Measurements from ENCODE around the gene OR2AG2. TPM values are rescaled to one million over a fixed set of nuclear protein-coding genes. Genes with fewer than 3 reads are reported as not detected.
A peak's percentile ranks its signal among the peaks of the same experiment; 100 is the strongest.

Gene OR2AG2
- total and polyA plus RNA-seq, 12 donors = not detected

GRCh38 chr11:6755953-6756347, 15.8 kb downstream of the OR2AG2 start:
- H3K27me3 ChIP-seq = no peaks in the 10 kb centered on the region
- no peak overlapping the region for H3K4me3 ChIP-seq
- no peak for TF ChIP-seq CTCF (IDR thresholded peaks at IDR 0.05)
- 91 to 93% methylated on average over 1 of the region's 1 CpG for WGBS, 2 donors
- ATAC-seq = no peak
- no peak overlapping the region for H3K27ac ChIP-seq
- H3K4me1 ChIP-seq = no peaks in the 10 kb centered on the region
- no peaks in the 10 kb centered on the region for H3K9me3 ChIP-seq
- no peaks in the 10 kb centered on the region for H3K36me3 ChIP-seq
- intact Hi-C loops (cut with DNase I) = loop anchor here in 8 of 10 donors (1.0 to 10.0 kb wide), 7 partner anchors 17 to 225 kb away; no protein-coding TSS in a partner anchor
- no peak for DNase-seq

- no peaks in the 10 kb centered on the region for H3K4me1 ChIP-seq
- intact Hi-C loops (cut with DNase I) = loop anchor here in 8 of 10 donors (1.0 to 10.0 kb wide), 5 partner anchors 17 to 223 kb away; no protein-coding TSS in a partner anchor
- H3K4me3 ChIP-seq = no peak overlapping the region
- ATAC-seq = peak in 6 of 8 donors; percentile 43 to 56 (median 49)
- peak in 1 of 2 donors; percentile 43 for DNase-seq
- WGBS, 2 donors = 7 to 8% methylated on average over 5 of the region's 5 CpGs
- peak; percentile 77 to 94 (median 89) for TF ChIP-seq CTCF (IDR thresholded peaks at IDR 0.05)
- H3K27ac ChIP-seq = no peak overlapping the region
- no peaks in the 10 kb centered on the region for H3K36me3 ChIP-seq
- no peaks in the 10 kb centered on the region for H3K27me3 ChIP-seq
- H3K9me3 ChIP-seq = no peaks in the 10 kb centered on the region
Measured at GRCh38 chr11:6755303-6755952, 16.3 kb downstream of the OR2AG2 start.

GRCh38 chr11:6747097-6747668, 24.6 kb downstream of the OR2AG2 start:
- Histone ChIP-seq H3K4me1 (peaks cover 0 to 46% (median 10%) of the 10 kb centered on the region in 9 donors), H3K4me3 (peak overlapping the region in 1 of 10 donors; percentile 56), H3K9me3 (no peaks in the 10 kb centered on the region), H3K27me3 (no peaks in the 10 kb centered on the region), H3K36me3 (no peaks in the 10 kb centered on the region), H3K27ac (peak overlapping the region in 7 of 10 donors; percentile 70 to 92 (median 84))
- no peak for TF ChIP-seq CTCF (IDR thresholded peaks at IDR 0.05)
- ATAC-seq = no peak
- intact Hi-C loops (cut with DNase I) = no loop called here
- 67 to 76% methylated on average over 3 of the region's 3 CpGs for WGBS, 2 donors
- no peak for DNase-seq

- Histone ChIP-seq H3K36me3 (no peaks in the 10 kb centered on the region), H3K27ac (peak overlapping the region; percentile 61 to 92 (median 76)), H3K27me3 (no peaks in the 10 kb centered on the region), H3K9me3 (no peaks in the 10 kb centered on the region), H3K4me1 (peaks cover 0 to 52% (median 10%) of the 10 kb centered on the region in 9 donors), H3K4me3 (peak overlapping the region in 9 of 10 donors; percentile 30 to 56 (median 47))
- TF ChIP-seq CTCF (IDR thresholded peaks at IDR 0.05) = no peak
- 54 to 57% methylated on average over 1 of the region's 1 CpG for WGBS, 2 donors
- ATAC-seq = peak in 3 of 8 donors; percentile 8 to 24 (median 19)
- intact Hi-C loops (cut with DNase I) = no loop called here
- DNase-seq = no peak
Measured at GRCh38 chr11:6746626-6747025, 25.1 kb downstream of the OR2AG2 start.
